Mammary epithelial cell (primary cell): ENCODE results near the gene C1QTNF2.

Experiments
- CTCF ChIP-seq, 2 donors: IDR thresholded peaks in 1 of 2; conservative IDR thresholded peaks in 1 of 2; 2 replicates each; pipeline ENCODE4 v1.5.1; 2011 to 2012; ENCODE audit warnings: inconsistent platforms in 2 of 2, low read length in 2 of 2, mild to moderate bottlenecking in 2 of 2, control low read depth in 1 of 2, low read depth in 1 of 2; ENCODE audit not compliant: insufficient read depth in 1 of 2; ENCODE audit errors: extremely low read depth in 1 of 2
- EZH2 ChIP-seq: IDR thresholded peaks from 2 replicates; pipeline ENCODE4 v1.6.1; 2012; ENCODE audit warnings: low read length, inconsistent platforms, borderline replicate concordance

GRCh38 chr5:160349249-160349934, 21.0 kb downstream of the C1QTNF2 start:
- TF ChIP-seq EZH2 (no peak), CTCF (conservative IDR thresholded peaks at IDR 0.05 in 1 of 2, IDR thresholded peaks at IDR 0.05 in 1 of 2; ENCODE audit: extremely low read depth in 1 of 2, insufficient read depth in 1 of 2, low read depth in 1 of 2, low read length in 2 of 2) (no peak)
